ENCODE measurements around the gene GADL1.

GADL1 gene

GRCh38 chr3:30894521-30895251 is at the start of gene GADL1:
Gene GADL1, minus strand, starts transcription at chr3:30894661. Its CDS starts 47 bp downstream, at chr3:30894614.
- in situ Hi-C loops (cut with HindIII; ENCODE audit: low sequenced_read_pairs), result no loop called here
- TF ChIP-seq CTCF (IDR thresholded peaks at IDR 0.05; ENCODE audit: low read depth, low read length, missing control alignments), result no peak
- peak within 1 kb of the TSS; percentile 55 for H3K4me3 ChIP-seq (ENCODE audit: low read depth, low read length)
- peak; percentile 1 for DNase-seq (ENCODE audit: low read depth)

GRCh38 chr3:30944124-30944523 is 49.7 kb upstream of the GADL1 start:
- in situ Hi-C loops (cut with HindIII; ENCODE audit: low sequenced_read_pairs), result no loop called here
- no peak for DNase-seq (ENCODE audit: low read depth)
- H3K4me3 ChIP-seq (ENCODE audit: low read depth, low read length), result no peak overlapping the region
- no peak for TF ChIP-seq CTCF (IDR thresholded peaks at IDR 0.05; ENCODE audit: low read depth, low read length, missing control alignments)

- in situ Hi-C loops (cut with HindIII; ENCODE audit: low sequenced_read_pairs), result no loop called here
- no peak for DNase-seq (ENCODE audit: low read depth)
- H3K4me3 ChIP-seq (ENCODE audit: low read depth, low read length), result no peak overlapping the region
Measured at GRCh38 chr3:30943206-30943605, 48.7 kb upstream of the GADL1 start.

GRCh38 chr3:30941342-30941741 is 46.9 kb upstream of the GADL1 start:
- H3K4me3 ChIP-seq (ENCODE audit: low read depth, low read length), result no peak overlapping the region
- in situ Hi-C loops (cut with HindIII; ENCODE audit: low sequenced_read_pairs), result no loop called here
- no peak for TF ChIP-seq CTCF (IDR thresholded peaks at IDR 0.05; ENCODE audit: low read depth, low read length, missing control alignments)
- no peak for DNase-seq (ENCODE audit: low read depth)

More at GRCh38 chr3:30943206-30943605, 48.7 kb upstream of the GADL1 start:
- no peak for TF ChIP-seq CTCF (IDR thresholded peaks at IDR 0.05; ENCODE audit: low read depth, low read length, missing control alignments)

- TF ChIP-seq CTCF (IDR thresholded peaks at IDR 0.05; ENCODE audit: low read depth, low read length, missing control alignments), result no peak
Measured at GRCh38 chr3:30940740-30941139, 46.3 kb upstream of the GADL1 start.

GRCh38 chr3:30934208-30934550 is 39.7 kb upstream of the GADL1 start:
- in situ Hi-C loops (cut with HindIII; ENCODE audit: low sequenced_read_pairs), result no loop called here
- no peak overlapping the region for H3K4me3 ChIP-seq (ENCODE audit: low read depth, low read length)
- TF ChIP-seq CTCF (IDR thresholded peaks at IDR 0.05; ENCODE audit: low read depth, low read length, missing control alignments), result peak; percentile 67
- DNase-seq (ENCODE audit: low read depth), result peak; percentile 48

More at GRCh38 chr3:30940740-30941139, 46.3 kb upstream of the GADL1 start:
- DNase-seq (ENCODE audit: low read depth), result no peak
- H3K4me3 ChIP-seq (ENCODE audit: low read depth, low read length), result no peak overlapping the region
- in situ Hi-C loops (cut with HindIII; ENCODE audit: low sequenced_read_pairs), result no loop called here
